Left lobe of liver (tissue), 2 donors: ENCODE results near the gene ANAPC13. TPM values are rescaled to one million over a fixed set of nuclear protein-coding genes. Genes with fewer than 3 reads are reported as not detected.

Source experiments
- ATAC-seq: fragments of 200-7000 bp; cut with Tn5 transposase; one replicate; pipeline ENCODE4 v1.9.1; 2020; ENCODE audit warnings: mild to moderate bottlenecking, moderate library complexity
- DNase-seq: peaks from one replicate; pipeline ENCODE4 v3.0.0-alpha.2; 2020; ENCODE audit warnings: low spot score
- total RNA-seq: library from RNA; stranded (reverse); gene quantifications from one replicate; pipeline ENCODE4 v1.2.1, GENCODE V29; 2021
- donor health status: DM: no; HTN: no; CAD: no; lungs with moderate emphysema.
- donor health status: DM: no; HTN: yes; CAD: no.

Gene ANAPC13
- total RNA-seq, 1 donor from 2014 or later = 25.4 TPM

DNA sequence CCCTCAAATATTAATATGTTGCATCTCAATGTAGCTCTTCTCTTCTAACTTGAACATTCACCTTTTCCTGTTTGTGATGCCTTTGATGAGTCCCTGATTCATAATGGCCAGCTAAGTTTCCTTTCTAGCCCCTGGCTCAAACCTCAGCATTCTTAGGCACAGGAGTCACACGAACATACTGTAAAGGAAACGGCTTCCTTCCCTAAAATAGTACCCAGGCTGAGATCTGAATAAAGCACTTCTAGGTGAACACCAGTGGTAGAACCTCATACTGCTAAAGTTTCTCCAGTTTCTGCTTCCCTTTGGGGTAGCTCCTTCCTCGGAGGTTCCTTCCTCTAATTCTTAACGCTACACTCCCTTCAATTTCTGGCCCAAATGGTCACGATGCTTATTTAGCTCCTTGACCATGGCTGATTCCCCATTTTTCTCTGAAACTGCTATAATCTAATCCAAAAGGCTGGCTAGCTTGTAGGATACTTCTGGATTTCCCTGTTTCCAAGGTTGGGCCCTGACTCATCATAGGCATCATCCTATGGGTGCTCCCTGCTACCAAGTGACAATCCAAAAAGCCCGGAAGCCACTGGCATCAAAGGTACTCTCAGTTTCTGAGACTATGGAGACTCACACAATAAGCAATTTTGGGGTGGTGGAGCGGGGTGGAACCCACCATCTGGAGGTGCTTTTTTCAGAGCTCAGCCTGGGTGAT lies 2.4 kb downstream of the ANAPC13 start:
- ATAC-seq = no peak

DNA sequence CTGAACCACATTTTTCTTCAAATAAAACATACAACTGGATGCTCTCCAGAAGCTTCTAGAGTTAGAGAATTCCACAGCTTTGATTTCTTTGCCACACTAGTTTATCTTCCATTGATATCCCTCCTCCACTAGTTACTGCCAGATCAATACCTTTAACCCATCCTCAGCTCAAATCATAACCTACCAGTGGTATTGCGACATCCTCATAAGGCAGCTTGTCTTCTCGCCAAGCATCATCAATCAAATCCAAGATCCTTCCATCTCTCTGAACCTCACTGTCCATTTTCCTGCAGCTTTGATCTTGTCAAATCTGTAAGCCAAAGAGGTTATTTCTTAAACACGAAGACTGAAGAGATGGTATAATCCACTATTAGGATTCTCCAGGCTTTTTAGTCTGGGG lies 3.2 kb downstream of the ANAPC13 start:
- ATAC-seq (no peak), DNase-seq (no peak)

More for the DNA sequence above, 2.4 kb downstream of the ANAPC13 start:
- DNase-seq = no peak

DNA sequence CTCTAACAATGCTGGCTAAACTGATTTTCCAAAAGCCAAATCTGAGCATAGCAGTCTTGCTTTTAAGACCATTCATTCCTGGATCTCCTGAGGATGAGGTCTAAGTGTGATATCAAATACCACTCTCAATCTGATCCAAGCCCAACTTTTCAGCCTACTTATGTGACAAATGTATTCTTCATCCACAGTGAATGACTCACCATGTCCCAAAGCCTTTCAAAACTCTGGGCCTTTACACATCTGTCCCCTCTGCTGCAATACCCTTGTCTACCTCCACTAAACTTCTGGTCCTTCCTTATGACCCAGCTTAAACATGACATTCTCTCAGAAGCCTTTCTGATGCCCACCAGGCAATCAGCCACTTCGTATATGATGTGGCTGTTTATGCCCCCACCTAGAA lies 4.6 kb downstream of the ANAPC13 start:
- DNase-seq (no peak), ATAC-seq (no peak)

DNA sequence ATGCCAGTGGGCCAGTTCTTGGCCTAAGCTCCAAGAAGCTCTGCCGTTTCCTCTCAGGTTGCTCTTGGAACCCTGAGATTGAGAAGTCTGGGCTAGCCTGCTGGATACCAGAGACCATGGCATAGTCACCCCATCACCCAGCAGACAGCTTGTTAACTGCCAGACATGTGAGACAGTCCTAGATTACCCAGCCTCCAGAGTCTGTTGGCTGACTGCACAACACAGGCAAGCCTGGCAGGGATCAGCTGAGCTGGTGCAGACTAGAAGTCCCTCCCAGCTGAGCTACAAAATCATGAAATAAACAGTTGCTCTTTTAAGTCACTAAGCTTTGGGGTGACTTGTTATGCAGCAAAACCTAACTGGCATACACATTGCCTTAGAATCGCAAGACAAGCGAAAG lies 5.2 kb downstream of the ANAPC13 start:
- DNase-seq = no peak
- no peak for ATAC-seq

DNA sequence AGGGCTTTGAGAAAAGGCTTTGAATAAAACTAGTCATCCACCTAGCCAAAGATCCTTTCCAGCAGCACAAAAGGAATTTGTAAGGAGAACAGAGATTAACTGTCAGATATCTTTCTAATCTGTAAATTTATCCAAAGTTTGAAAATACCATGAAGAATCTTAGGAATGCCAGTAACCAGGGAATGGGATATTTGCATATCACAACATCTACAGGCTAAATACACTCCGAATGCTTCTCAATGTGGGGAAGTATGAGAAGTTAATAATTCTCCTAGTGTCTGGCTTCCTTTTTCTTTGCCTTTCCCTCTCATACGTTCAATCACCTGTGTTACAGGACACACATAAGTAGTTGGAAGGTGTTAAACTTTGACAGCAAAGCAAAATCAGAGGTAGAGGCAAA lies 7.8 kb downstream of the ANAPC13 start:
- ATAC-seq (peak; percentile 67), DNase-seq (no peak)

DNA sequence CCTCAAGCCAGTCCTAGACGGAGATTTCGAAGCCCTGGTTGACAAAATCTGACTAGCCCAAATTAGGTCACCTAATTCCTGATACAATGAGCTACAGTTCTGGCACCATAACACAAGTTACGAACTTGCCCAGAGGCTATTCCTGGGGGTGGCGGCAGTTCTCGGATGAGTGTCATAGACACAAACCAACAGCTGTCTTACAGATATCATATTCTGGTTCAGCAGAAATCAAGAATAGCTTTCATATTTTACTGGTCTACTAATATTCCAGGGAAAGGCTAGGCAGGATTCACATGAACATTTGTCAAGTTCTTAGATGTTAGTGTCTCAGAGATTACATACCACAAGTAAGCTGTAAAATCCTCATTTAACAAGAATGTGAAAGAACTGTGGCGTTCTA lies 8.8 kb downstream of the ANAPC13 start:
- DNase-seq = no peak

DNA sequence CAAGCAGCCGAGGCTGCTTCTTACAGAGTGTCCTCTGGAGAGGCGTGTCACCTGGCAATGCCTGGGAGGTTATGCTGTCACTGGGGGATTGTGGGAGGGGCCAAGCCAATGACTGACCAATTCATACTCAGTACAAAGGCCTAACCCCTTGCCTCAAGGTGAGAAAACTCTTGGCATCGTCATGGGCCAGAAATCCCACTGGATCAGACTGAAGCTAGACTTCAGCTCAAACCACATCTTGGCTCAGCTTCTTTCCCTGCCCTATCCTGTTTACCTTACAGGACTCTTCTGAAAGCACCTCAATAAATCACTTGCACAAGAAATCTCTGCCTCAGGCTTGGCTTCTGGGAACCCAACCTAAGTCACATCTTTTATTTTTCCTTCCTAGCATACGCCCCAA lies 9.5 kb downstream of the ANAPC13 start:
- ATAC-seq (no peak), DNase-seq (no peak)

More for the DNA sequence above, 8.8 kb downstream of the ANAPC13 start:
- no peak for ATAC-seq

DNA sequence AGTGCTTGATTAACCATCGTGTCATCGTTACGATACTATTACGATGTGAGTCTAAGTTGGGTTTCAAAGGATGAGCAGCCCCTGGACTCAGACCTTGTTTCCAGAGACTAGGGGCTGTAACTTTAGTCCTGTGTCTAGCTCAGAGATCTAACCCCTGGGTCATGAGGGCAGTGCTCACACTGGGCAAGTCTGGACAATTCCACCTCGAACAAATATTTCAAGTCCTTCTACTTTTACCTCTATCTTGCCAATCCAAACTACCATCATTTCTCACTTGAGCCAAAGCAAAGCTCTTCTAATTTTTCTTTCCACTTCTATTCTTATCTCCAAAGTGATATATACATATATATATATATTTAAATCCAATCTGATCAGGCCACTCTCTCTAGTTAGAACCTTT lies 10.8 kb downstream of the ANAPC13 start:
- DNase-seq = no peak
- peak; percentile 36 for ATAC-seq

DNA sequence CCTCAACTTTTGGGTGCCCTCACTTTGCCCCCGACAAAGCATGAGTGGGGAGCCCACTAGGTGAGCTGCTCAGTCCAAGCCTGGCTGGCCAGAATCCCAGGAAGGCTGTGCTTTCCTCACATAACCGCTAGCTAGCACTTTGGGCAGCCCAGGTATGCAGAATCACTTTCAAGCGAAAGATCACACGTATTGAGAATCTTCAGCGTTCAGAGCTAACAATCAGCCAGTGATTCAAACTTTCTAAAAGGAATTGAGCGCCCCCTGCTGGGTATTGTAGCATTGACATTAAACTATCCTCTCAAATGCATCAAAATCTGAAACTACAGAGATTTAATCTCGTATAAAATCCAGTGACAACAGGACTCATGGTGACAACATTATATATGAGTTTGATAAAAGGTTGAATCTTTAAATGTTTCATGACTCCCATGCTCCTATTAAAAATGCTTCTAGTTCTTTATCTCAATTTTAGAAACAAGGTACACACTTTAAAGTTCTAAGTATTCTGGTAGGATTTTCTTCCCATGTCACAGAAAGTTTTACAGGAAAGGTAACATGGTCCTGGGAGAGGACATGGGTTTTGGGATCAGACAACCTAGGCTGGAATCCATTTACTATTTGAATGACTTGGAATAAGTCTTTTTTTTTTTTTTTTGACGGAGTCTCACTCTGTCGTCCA lies 11.8 kb downstream of the ANAPC13 start:
- ATAC-seq (peak; percentile 88), DNase-seq (peak; percentile 66)

DNA sequence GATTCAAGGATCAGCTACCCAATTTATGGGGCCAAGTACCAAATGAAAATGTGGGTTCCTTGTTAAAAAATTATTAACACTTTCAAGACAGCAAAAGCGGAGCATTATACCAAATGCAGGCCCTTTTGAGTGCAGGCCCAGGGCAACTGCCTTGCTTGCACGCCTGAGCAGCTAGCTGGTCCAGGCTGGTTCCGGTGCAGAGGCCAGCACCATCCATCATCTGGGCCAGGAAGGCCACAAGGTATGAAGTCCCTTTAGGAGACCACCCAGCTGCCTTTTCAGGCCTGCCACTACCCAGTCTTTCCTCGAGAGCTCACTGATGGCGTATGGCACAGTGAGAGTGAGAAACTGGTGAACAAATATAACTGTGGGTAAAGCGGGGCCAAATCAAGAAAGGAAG lies 13.0 kb downstream of the ANAPC13 start:
- ATAC-seq (no peak), DNase-seq (no peak)

DNA sequence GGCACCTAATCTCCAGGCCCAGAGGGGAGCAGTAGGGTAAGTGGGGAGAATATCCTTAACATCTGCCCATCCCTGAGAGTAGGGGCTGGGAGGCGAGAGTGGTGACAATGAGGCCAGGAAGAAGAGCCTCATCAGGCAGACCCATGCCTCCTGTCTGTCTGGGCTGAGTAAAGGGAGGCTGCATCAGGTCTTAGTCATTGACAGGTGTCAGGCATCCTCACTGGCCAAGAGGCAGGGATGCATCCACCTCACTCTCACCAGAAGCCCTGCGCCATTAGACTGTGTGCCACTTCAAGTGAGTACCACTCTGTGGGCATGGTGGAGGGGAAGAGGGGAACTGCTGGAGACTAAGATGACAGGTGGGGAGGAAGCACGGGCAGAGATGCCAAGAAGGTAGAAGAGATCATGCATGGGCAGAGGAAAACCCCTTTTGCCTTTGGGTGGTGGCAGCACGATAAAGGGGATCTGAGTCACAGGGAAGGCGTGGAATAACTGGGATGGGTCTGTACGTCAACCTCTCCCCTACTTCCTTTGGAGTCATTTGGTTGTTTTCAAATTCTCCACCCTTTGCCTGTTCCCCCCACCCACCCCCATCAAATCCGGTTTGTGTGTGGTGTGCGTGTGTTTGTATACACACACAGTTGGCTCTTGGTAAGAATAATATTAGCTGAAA lies 14.1 kb downstream of the ANAPC13 start:
- no peak for ATAC-seq

DNA sequence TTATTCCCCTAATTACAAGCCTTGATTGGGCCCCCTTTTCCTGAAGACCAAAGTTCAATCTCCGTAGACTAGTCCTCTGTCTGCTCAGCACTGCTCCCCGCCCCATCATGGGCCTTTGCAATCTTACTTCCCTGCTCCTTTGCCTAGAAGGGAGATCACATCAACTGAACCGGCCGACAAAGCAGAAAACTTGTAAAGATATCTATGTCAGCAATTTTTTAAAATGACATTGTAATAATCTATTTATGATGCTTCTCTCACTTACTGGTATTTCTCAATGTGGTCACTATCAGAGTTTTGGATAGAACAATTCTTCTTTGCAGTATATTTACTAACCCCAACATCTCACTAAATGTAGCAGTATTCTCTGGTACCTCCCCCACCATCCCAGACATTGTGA lies 17.3 kb downstream of the ANAPC13 start:
- DNase-seq (no peak), ATAC-seq (no peak)

More for the DNA sequence above, 14.1 kb downstream of the ANAPC13 start:
- DNase-seq = no peak

DNA sequence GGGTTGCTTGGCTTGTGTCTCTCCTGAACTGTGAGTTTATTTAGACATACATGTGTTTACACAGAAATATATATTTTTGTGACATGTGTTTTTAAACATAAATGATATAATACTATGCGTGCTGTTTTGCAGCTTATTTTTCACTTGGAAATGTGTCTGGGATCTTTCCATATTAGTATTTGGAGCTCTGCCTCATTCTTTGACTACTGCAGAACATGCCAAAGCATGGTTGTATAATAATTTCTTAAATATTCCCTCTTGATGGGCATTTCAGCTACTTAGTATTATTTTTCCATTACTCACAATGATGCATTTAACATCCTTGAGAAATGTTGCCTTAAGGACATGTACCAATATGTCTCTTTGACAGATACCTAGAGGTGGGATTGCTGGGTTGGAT lies 19.5 kb downstream of the ANAPC13 start:
- DNase-seq (no peak), ATAC-seq (no peak)

DNA sequence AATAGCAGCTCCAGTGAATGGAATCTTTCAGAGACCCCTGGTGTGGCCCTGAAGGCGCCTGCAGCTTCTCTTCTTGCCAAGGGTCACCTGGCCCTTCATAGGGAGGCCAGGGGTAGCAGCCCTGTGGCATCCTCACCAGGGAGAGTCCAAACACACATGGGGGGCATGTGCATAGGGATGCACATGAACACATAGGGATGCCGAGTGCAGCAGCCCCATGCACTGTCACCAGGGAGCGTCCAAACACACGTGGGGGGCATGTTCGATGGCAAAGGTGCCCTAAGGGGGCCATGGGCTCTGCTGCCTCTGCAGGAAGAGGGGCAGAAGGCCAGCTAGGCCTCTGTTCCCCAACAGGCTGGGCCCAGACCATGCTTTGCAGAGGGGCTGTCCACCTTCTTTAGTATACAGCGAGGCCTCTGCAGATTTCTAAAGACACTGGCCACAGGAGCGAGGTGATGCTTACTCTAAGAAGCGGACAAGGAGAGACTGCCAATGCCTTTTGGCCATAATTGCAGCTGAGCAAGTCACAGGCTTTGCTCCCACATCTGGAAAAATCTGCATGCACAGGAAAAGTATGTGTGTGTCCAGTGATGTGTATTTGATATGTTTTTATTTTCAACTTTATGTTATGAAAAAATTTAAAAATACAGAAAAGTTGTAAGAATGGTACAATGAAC lies 21.0 kb downstream of the ANAPC13 start:
- DNase-seq (no peak), ATAC-seq (no peak)

DNA sequence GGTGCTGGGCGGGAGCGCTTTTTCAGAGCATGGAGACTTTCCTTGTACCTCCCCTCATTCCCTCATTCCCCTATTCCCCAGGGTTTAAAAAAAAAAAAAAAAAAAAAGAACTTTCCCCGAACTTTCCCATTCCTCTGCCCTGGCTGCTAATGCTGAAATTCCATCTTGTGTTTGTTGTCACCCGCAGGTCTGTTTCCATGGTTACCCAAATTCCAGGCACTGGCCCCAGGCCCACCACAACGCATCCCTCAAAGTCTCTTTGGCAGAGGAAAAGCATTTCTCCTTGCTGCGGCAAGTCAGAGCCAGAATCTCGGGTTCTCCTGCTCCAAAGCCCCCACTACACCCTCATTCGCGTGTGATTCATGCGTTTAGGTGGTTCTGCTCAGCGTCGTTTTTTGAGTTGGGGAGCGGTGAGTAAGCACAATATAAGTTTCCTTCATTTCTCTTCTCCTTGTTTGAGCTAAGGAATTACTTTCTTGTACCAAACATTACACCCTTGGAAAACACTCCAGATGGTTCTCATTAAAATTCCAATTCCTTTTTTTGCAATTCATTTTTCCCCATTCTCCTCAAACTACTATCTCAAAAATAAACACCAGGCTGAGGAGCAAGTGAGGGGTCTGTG lies 21.6 kb downstream of the ANAPC13 start:
- DNase-seq = no peak
- ATAC-seq = no peak

DNA sequence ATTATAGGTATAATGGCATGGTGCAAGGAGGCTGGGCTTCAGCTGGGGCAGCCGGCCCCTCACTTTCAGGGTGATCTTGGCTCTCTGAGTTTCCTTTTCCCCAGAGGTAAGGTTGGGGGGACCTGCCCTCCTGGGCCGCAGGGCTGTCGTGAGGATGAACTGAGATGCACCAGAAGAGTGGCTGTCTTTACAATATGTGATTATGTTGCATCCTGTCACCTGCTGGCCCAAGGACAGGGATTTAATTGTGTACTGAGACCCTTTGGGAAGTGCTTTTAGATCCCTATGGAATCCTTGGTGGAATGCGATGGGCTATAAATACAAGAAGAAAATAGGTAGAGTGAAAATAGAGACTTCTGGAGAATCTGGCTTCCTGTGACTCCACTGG lies 22.1 kb downstream of the ANAPC13 start:
- DNase-seq (no peak), ATAC-seq (no peak)

DNA sequence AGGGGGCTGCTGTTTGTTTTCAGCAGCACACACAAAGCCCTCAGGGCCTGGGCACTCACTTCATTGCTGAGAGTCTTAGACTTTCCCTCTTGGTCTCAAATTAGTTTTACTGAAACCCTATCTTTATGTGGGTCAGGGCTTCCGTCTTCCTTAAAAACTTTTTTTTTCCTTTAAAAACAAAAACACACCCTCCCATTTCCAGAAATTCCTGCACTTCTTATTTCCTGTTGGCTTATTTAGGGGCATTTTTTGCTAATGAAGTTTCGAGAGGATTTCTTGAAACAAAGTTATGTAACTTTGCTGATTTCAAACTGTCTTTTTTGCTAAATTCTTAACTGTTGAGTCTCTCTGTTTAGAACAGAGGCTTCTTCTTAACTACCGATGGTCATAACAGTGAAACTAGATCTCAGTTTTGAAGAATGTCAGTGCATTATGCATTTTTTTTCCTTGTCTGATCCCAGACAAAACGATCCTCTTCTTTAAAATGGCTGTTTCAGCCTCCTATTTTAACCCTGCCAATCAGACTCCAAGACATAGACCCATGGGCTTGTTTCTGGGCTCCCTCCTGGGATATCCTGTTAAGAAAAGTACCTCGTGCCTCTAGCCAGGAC lies 23.3 kb downstream of the ANAPC13 start:
- ATAC-seq = no peak

DNA sequence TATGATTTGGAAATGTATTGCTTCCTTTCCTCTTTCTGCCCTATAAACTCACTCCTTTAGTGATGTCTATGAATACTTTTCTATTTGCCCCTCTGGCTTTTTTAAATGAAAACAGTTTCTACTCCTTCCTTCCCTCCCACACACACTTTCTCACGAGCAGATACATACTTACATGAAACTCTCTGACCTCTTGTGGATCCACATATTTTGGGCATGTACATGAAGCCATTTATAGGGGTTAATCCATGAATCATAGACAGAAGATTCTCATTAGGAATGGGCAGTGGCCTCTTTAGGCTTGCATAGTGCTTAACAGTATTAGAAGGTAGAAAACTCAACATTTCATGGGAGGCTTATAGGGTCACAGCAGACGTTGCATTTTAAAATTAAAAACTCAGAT lies 24.8 kb downstream of the ANAPC13 start:
- DNase-seq (no peak), ATAC-seq (no peak)

More for the DNA sequence above, 23.3 kb downstream of the ANAPC13 start:
- DNase-seq = no peak

DNA sequence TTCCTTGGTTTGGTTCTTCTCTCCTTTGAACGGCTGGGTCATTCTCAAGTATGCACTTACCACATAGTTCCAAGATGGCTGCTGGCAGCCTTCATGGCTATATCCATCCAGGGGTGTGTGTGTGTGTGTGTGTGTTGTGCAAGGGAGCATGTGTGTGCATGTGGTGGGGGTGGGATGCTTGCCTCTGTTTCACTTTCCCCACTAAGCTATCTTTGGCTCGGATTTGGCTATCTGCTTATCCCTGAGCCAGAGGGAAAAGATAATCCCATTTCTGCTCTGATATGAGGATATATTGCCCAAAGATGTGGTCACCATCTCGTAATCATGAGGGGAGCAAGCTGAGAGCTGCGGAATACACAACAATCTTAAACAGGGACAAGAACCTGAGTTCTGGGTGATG lies 26.2 kb downstream of the ANAPC13 start:
- DNase-seq = no peak
- ATAC-seq = no peak

DNA sequence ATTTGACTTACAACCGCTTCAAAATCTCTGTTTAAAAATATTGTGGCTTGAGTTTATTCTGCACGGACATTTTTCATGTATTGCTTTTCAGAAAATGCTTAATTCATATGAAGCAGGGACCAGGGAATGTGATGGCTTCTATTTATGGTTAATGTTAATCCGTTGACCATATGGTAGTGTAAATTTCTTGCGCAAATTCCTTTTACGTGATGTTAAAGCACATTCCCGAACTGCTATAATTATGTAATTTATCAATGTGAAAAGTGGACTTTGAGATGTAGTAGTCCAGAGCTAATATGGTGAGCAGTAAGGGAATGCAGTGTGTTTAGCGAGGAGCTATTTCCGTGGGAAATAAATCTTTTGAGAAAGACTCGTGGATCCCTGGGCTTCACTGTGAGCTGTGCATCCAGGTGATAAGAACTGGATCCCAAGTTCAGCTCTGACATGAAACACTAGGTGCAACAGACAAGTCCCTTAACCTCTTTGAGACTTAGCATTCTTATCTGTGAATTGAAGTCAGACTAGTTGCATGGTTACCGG lies 27.3 kb downstream of the ANAPC13 start:
- ATAC-seq (no peak), DNase-seq (no peak)
